Stimulated activated CD8-positive, alpha-beta memory T cell treated with anti-CD3 and anti-CD28 coated beads, Interleukin-4, amount 100 ng/mL, for 48 hours (primary cell): ENCODE results near the gene ELOVL7.

Experiments
- DNase-seq: peaks from one replicate; pipeline ENCODE4 v3.0.0-alpha.2; 2020

Gene ELOVL7

GRCh38 chr5:60705144-60705543 is 138.9 kb downstream of the ELOVL7 start:
- DNase-seq: no peak

GRCh38 chr5:60703944-60704343 is 140.1 kb downstream of the ELOVL7 start:
- DNase-seq: no peak
